HCT116 (cell line): Measurements from ENCODE around the gene METTL26. TPM values are rescaled to one million over a fixed set of nuclear protein-coding genes. Genes with fewer than 3 reads are reported as not detected.

Experiments
- ATF3 ChIP-seq: IDR thresholded peaks from 2 replicates; pipeline ENCODE4 v1.6.1; 2012
- CEBPB ChIP-seq: IDR thresholded peaks from 2 replicates; pipeline ENCODE4 v1.6.1; 2012; ENCODE audit warnings: low read depth
- EGR1 ChIP-seq: IDR thresholded peaks from 2 replicates; pipeline ENCODE4 v1.6.1; 2012; ENCODE audit warnings: low read depth
- EZH2 ChIP-seq: fragments of 200-600 bp; sonication (generic); IDR thresholded peaks from 2 replicates; pipeline ENCODE4 v1.6.1; 2017; ENCODE audit warnings: antibody characterized with exemption, mixed run types
- POLR2A ChIP-seq: IDR thresholded peaks from 2 replicates; pipeline ENCODE4 v1.7.0; 2011; ENCODE audit warnings: borderline replicate concordance; ENCODE audit not compliant: insufficient read depth, insufficient read length; ENCODE audit errors: extremely low read depth
- POLR2AphosphoS5 ChIP-seq: IDR thresholded peaks from 2 replicates; pipeline ENCODE4 v1.6.1; 2011; ENCODE audit warnings: mild to moderate bottlenecking, low read depth, low read length, moderate library complexity
- RAD21 ChIP-seq: IDR thresholded peaks from 2 replicates; pipeline ENCODE4 v1.6.1; 2012; ENCODE audit warnings: low read depth, mild to moderate bottlenecking
- TCF7L2 ChIP-seq: IDR thresholded peaks from 2 replicates; pipeline ENCODE4 v1.7.0; 2011; ENCODE audit warnings: borderline replicate concordance, inconsistent platforms; ENCODE audit not compliant: insufficient read depth, insufficient read length; ENCODE audit errors: extremely low read depth
- total RNA-seq: library from RNA; stranded (reverse); gene quantifications from one replicate; pipeline ENCODE4 v1.2.1, GENCODE V29; 2021; ENCODE audit not compliant: unreplicated experiment
- TF ChIP-seq, protein P1 (sequence below): IDR thresholded peaks from 2 replicates; pipeline ENCODE4 v1.6.1; 2012; ENCODE audit warnings: low read depth

The METTL26 gene
- total RNA-seq, 1 experiment from 2014 or later = 85.7 TPM

DNA sequence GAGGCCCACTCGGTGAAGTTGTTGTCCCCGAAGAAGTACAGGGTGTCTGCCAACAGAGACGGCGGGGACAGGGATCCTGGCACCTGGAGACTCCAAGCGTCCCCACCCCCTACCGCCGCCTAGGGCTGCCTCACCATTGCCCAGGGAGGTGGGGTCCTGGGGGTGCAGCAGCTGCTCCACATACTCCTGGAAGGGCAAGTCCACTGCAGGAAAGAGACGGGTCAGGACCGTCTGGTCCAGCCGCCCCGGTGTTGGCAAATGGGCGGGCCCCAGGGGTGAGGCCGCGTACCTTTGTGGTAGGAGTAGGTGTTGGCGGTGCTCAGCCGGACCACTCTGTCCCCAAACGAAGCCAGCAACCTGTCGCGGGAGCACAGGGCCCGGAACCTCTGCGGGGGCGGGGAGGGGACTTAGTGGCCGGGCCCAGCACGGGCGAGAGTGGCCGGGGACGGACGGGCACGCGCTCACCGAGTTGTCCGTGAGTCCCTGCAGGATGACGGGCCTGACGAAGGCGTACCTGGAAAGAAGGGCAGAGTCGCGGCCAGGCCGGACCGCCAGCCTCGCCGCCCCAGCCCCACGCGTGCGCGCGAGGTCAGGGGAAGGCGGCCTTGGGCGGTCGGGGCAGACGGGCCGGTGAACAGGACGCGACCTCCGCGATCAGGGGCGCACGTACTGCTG is 47.4 kb upstream of the METTL26 start (continued):
- TF ChIP-seq, protein P1, sequence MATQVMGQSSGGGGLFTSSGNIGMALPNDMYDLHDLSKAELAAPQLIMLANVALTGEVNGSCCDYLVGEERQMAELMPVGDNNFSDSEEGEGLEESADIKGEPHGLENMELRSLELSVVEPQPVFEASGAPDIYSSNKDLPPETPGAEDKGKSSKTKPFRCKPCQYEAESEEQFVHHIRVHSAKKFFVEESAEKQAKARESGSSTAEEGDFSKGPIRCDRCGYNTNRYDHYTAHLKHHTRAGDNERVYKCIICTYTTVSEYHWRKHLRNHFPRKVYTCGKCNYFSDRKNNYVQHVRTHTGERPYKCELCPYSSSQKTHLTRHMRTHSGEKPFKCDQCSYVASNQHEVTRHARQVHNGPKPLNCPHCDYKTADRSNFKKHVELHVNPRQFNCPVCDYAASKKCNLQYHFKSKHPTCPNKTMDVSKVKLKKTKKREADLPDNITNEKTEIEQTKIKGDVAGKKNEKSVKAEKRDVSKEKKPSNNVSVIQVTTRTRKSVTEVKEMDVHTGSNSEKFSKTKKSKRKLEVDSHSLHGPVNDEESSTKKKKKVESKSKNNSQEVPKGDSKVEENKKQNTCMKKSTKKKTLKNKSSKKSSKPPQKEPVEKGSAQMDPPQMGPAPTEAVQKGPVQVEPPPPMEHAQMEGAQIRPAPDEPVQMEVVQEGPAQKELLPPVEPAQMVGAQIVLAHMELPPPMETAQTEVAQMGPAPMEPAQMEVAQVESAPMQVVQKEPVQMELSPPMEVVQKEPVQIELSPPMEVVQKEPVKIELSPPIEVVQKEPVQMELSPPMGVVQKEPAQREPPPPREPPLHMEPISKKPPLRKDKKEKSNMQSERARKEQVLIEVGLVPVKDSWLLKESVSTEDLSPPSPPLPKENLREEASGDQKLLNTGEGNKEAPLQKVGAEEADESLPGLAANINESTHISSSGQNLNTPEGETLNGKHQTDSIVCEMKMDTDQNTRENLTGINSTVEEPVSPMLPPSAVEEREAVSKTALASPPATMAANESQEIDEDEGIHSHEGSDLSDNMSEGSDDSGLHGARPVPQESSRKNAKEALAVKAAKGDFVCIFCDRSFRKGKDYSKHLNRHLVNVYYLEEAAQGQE = no peak
- TF ChIP-seq POLR2AphosphoS5 (no peak; the same call in 1 of the 2 replicates), ATF3 (no peak), CEBPB (no peak), EGR1 (no peak), EZH2 (no peak), POLR2A (no peak), RAD21 (no peak), TCF7L2 (no peak)
